ENCODE measurements around the gene CNTFR. TPM values are rescaled to one million over a fixed set of nuclear protein-coding genes. Genes with fewer than 3 reads are reported as not detected.

CNTFR gene
- total RNA-seq, 1 donor from 2014 or later: 2.9 TPM

DNA sequence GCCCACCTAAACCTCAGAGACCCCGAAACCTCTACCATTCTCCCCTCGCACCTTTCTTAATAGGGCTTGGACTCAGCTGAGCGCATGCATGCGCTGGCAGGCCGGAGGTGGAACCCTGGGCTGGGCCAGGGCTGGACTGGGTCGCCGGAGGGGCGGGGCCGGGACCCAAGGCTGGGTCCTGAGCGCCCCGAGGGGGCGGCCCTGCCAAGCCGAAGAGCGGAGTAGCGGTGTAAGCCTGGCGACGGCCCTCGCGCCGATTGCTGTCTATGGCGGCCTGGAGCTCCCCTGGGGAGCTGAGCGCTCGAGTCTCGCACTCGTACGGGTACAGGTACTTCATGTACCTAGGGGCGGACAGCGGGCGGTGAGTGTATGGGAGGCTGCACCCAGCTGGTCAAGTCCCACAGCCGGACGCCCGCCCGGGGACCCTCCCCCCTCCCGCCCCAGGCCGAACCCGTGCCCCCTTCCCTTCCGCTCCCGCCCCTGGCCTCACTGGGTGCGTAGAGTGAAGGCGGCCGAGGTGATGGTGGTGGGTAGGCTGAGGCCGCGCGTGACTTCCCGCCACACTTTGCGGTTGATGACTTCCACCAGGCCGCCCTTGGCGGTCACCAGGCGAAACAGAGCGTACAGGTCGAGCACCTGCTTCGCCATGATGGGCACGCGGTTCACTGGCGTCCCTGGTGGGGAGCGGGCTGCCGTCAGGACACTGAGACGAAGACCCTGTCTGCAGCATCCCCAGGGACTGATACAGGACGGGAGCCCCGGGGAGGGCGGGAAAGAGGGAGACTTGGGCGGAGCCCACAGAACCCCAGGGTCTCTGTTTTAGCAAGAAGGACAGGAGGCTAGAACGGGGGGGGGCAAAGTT lies 34.1 kb upstream of the CNTFR start:
- H3K27ac ChIP-seq: no peak overlapping the region
- intact Hi-C loops (cut with DNase I): no loop called here
- H3K27me3 ChIP-seq: peaks cover 69% of the 10 kb centered on the region

DNA sequence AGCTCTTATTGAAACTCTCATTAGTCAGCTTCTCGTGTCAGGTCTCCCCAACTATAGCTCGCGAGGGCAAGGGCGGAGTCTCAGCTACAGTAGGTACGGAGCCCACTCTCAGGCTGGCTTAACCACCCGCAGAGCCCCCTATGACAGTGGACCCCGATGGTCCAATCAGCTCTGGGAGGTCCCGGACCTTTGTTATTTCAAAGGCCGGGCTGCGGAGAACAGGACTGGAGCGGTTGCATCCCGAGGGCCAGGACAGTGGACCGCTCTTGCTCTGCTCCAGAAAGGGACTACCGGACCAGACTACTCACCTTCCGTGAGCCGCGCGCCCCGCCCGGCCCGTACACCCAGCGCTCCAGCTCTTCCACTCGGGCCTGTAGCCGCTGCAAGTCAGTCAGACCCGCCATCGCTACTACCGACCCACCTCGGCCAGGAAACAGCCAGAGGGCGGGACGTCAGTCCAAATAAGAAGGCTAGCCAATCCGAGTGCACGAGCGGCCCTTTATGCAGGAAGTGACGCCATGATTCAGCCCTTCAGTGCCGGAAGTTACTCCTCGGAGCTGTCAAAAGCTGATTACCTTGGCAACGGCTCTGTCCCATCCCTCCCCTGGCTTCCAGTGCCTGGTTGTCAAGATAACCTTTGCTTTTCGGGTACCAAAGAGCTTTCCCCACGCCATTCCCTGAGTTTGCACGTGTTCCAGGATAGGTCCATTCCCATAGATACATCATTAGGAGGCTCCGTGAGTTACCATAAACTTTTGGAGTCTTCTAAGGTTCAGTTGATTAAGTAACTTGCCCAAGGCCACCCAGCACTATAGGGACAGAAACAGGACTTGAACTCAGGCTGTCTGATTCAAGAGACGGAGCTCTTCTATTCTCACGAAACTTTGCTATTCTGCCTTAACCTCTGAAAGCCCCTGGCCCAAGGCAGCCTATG lies 30.8 kb upstream of the CNTFR start, which contains the start of gene DCTN3:
TSS of gene DCTN3 (minus strand) at position 435 of the 934 bp plus-strand sequence. CDS start at position 404, 31 bp downstream.
- TF ChIP-seq, protein P1, sequence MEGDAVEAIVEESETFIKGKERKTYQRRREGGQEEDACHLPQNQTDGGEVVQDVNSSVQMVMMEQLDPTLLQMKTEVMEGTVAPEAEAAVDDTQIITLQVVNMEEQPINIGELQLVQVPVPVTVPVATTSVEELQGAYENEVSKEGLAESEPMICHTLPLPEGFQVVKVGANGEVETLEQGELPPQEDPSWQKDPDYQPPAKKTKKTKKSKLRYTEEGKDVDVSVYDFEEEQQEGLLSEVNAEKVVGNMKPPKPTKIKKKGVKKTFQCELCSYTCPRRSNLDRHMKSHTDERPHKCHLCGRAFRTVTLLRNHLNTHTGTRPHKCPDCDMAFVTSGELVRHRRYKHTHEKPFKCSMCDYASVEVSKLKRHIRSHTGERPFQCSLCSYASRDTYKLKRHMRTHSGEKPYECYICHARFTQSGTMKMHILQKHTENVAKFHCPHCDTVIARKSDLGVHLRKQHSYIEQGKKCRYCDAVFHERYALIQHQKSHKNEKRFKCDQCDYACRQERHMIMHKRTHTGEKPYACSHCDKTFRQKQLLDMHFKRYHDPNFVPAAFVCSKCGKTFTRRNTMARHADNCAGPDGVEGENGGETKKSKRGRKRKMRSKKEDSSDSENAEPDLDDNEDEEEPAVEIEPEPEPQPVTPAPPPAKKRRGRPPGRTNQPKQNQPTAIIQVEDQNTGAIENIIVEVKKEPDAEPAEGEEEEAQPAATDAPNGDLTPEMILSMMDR (IDR thresholded peaks at IDR 0.05): no peak
- peak within 1 kb of the TSS; percentile 40 for H3K27ac ChIP-seq
- ATAC-seq (peak; percentile 98), DNase-seq (peak; percentile 95)
- H3K27me3 ChIP-seq: peaks cover 36% of the 10 kb centered on the region
- intact Hi-C loops (cut with DNase I): no loop called here
- no peaks in the 10 kb centered on the region for H3K9me3 ChIP-seq
- peaks cover 28% of the 10 kb centered on the region for H3K36me3 ChIP-seq
- peak within 1 kb of the TSS; percentile 70 for H3K4me3 ChIP-seq
- H3K4me1 ChIP-seq: peaks cover 15% of the 10 kb centered on the region

More for the DNA sequence above, 34.1 kb upstream of the CNTFR start:
- no peaks in the 10 kb centered on the region for H3K9me3 ChIP-seq
- TF ChIP-seq, protein P1 (IDR thresholded peaks at IDR 0.05): no peak
- H3K4me3 ChIP-seq: no peak overlapping the region
- H3K36me3 ChIP-seq: peaks cover 4% of the 10 kb centered on the region
- peaks cover 21% of the 10 kb centered on the region for H3K4me1 ChIP-seq
- no peak for DNase-seq
- ATAC-seq: no peak

DNA sequence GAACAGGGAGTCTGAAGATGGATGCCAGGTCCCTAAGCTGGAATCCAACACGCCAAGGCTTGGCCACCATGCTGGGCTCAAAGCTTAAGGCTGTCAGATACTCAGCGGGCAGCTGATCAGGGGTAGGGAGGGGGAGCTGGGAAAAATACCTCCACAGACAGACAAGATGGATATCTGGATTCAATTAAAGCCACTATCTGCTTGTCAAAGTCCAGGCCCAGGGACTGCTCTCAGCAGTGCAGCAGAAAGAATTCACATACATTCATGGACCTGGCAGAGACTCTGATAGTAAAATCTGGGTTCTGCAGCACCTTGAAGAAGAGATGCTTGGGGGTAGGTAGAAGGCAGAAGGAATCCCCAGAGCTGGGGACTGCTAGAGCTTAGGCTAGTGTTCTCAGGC lies 25.6 kb upstream of the CNTFR start:
- ATAC-seq: no peak
- intact Hi-C loops (cut with DNase I): no loop called here
- Histone ChIP-seq H3K9me3 (no peaks in the 10 kb centered on the region), H3K36me3 (peaks cover 44% of the 10 kb centered on the region), H3K27me3 (no peaks in the 10 kb centered on the region), H3K4me3 (no peak overlapping the region), H3K27ac (no peak overlapping the region), H3K4me1 (peaks cover 14% of the 10 kb centered on the region)
- no peak for DNase-seq
- TF ChIP-seq, protein P1 (IDR thresholded peaks at IDR 0.05): no peak

DNA sequence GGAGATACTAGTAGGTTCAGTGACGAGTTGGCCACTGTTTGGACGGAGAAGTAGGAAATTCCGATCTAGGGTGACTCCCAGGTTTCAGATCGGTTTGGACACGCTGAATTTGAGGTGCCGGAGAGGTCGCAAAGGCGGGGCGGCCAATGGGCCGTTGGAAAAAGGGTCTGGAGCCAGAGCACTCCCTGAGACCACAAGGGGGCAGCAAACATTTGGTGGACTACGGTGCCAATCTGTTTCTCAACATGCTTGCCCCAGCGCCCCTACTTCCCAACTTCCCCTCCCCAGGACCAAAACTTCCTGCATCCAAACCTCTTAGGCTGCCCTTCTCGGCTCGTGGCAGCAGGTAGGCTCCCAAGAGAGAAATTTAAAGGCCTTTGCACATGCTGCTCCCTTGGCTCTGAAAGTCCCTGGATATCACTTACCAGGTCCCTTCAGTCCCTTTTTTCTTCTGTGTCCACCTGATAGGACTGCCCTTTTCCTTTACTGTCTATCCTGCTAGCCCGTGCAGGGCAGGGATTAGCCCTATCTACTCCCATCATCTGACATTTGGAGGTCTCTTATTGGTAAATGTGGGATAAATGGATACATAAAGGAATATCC lies 23.4 kb upstream of the CNTFR start:
- Histone ChIP-seq H3K9me3 (no peaks in the 10 kb centered on the region), H3K27ac (peak overlapping the region; percentile 43), H3K27me3 (no peaks in the 10 kb centered on the region), H3K4me3 (peak overlapping the region; percentile 87), H3K36me3 (peaks cover 33% of the 10 kb centered on the region), H3K4me1 (peaks cover 5% of the 10 kb centered on the region)
- peak; percentile 83 for DNase-seq
- intact Hi-C loops (cut with DNase I): no loop called here
- TF ChIP-seq, protein P1 (IDR thresholded peaks at IDR 0.05): peak; percentile 91
- ATAC-seq: peak; percentile 78
